ENCODE measurements around the gene SYNGR2. TPM values are rescaled to one million over a fixed set of nuclear protein-coding genes. Genes with fewer than 3 reads are reported as not detected.

SYNGR2 gene
- total RNA-seq, 2 experiments from 2014 or later: 49.7 to 57.6 TPM

GRCh38 chr17:78125138-78125913 is 43.1 kb upstream of the SYNGR2 start:
- peak overlapping the region; percentile 46 for H3K27ac Mint-ChIP-seq
- POLR2A ChIA-PET: interaction anchor here (0.5 to 1.0 kb wide), 4 partner anchors 10 to 133 kb away, joined by 3 to 4 read pairs (median 4); no protein-coding TSS in a partner anchor
- peak; percentile 52 for DNase-seq

GRCh38 chr17:78125976-78126894 is 42.1 kb upstream of the SYNGR2 start:
- no peaks in the 10 kb centered on the region for H3K9me3 Mint-ChIP-seq
- ChIA-PET CTCF (interaction anchor here (2.0 to 10.2 kb wide), 2 partner anchors 10 to 12 kb away, joined by 7 to 118 read pairs; no protein-coding TSS in a partner anchor), POLR2A (no interaction called here)
- H3K27me3 Mint-ChIP-seq: no peaks in the 10 kb centered on the region
- peak overlapping the region; percentile 88 for H3K4me3 Mint-ChIP-seq
- peak overlapping the region; percentile 86 for H3K27ac Mint-ChIP-seq
- DNase-seq: no peak
- peaks cover 62% of the 10 kb centered on the region for H3K4me1 Mint-ChIP-seq
- peaks cover 56% of the 10 kb centered on the region for H3K36me3 Mint-ChIP-seq (ENCODE audit: low read depth)

More at GRCh38 chr17:78125138-78125913, 43.1 kb upstream of the SYNGR2 start:
- Mint-ChIP-seq H3K9me3 (no peaks in the 10 kb centered on the region), H3K36me3 (ENCODE audit: low read depth) (peaks cover 57% of the 10 kb centered on the region), H3K4me3 (peak overlapping the region; percentile 88), H3K27me3 (no peaks in the 10 kb centered on the region), H3K4me1 (peaks cover 70% of the 10 kb centered on the region)
- CTCF ChIA-PET: interaction anchor here (0.6 to 10.2 kb wide), 6 partner anchors 11 to 1314 kb away, joined by 3 to 118 read pairs (median 4); no protein-coding TSS in a partner anchor

- CTCF ChIA-PET: interaction anchor here (1.3 to 10.2 kb wide), 5 partner anchors 10 to 57 kb away, joined by 4 to 118 read pairs (median 6); no protein-coding TSS in a partner anchor
- Mint-ChIP-seq H3K4me1 (peaks cover 55% of the 10 kb centered on the region), H3K36me3 (ENCODE audit: low read depth) (peaks cover 50% of the 10 kb centered on the region), H3K9me3 (no peaks in the 10 kb centered on the region), H3K4me3 (peak overlapping the region; percentile 88), H3K27ac (peak overlapping the region; percentile 86), H3K27me3 (no peaks in the 10 kb centered on the region)
- no peak for DNase-seq
- POLR2A ChIA-PET: interaction anchor here (0.9 kb wide), 1 partner anchor 11 kb away, joined by 4 read pairs; no protein-coding TSS in a partner anchor
These were observed 41.5 kb upstream of the SYNGR2 start for GRCh38 chr17:78126895-78127238.

DNA sequence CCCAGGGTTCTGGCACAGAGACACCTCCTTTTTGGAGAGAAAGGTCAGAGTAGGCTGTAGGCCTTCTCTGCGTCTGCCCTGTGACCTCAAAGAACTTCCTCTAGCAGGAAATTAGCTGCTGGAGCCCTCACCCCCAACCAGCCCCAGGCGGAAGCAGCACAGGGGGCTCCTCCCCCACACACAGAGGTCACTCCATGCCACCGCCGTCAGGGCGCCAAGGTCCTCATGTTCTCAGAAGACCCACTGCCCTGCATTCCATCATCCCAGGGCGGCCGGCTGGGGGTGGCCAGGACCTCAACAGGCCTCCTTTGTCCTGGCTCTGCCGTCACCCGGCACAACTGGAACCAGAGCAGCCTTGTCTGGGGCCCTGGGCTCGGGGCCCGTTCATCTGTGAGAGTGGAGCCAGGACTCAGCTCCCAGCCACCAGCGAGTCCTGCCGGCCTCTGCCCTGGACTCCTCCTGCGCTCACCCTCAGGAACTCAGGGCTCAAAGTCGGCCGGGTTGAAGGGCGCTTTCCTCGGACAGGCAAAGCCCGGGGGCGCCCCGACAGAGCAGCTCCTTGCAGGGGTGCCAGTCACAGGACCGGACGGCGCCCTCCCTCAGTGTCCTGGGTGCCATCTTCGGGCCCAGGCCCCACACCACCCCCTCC is 41.0 kb upstream of the SYNGR2 start:
- H3K36me3 Mint-ChIP-seq (ENCODE audit: low read depth): peaks cover 47% of the 10 kb centered on the region
- peak overlapping the region; percentile 86 for H3K27ac Mint-ChIP-seq
- H3K27me3 Mint-ChIP-seq: no peaks in the 10 kb centered on the region
- POLR2A ChIA-PET: interaction anchor here (0.9 kb wide), 1 partner anchor 11 kb away, joined by 4 read pairs; no protein-coding TSS in a partner anchor
- DNase-seq: peak; percentile 76
- no peaks in the 10 kb centered on the region for H3K9me3 Mint-ChIP-seq
- H3K4me1 Mint-ChIP-seq: peaks cover 50% of the 10 kb centered on the region
- peak overlapping the region; percentile 88 for H3K4me3 Mint-ChIP-seq
- CTCF ChIA-PET: interaction anchor here (1.0 to 15.8 kb wide), 7 partner anchors 9 to 59 kb away, joined by 3 to 118 read pairs (median 4); partner anchors contain the start of gene TK1

DNA sequence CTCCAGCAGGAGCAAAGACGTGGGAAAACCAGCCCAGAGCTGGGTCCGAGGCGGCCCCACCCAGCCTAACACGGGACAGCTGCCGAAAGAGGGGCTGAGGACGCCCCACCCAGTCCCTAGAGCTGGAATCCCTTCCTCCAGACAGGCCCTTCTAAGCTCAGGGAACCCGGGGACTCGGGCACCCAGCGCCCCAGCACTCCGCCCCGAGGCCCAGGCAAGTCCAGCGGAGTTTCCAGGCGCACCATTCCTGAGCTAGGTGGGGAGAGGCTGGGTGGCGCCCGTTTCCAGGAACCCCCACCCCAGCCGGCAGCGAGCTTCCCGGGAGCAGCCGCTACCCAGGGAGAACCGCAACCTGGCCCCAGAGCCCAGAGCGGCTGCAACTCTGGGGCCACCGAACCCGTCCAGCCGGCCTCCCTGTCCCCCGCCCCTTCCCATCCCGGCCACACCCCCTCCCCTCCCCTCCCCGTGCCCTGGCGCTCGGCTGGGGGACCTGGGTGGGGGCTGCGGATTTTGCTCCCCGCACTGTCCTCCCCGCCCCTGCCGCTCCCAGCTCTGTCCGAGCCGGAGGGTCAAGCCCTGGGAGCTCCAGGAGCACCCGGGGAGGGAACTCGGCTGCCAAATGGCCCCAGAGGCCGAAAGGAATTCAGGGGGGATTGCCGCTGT is 40.4 kb upstream of the SYNGR2 start:
- DNase-seq: no peak
- Mint-ChIP-seq H3K36me3 (ENCODE audit: low read depth) (peaks cover 46% of the 10 kb centered on the region), H3K27me3 (no peaks in the 10 kb centered on the region), H3K9me3 (no peaks in the 10 kb centered on the region), H3K27ac (peak overlapping the region; percentile 86), H3K4me1 (peaks cover 44% of the 10 kb centered on the region), H3K4me3 (peak overlapping the region; percentile 88)
- POLR2A ChIA-PET: interaction anchor here (0.9 kb wide), 1 partner anchor 10 kb away, joined by 4 read pairs; no protein-coding TSS in a partner anchor
- CTCF ChIA-PET: interaction anchor here (0.6 to 15.8 kb wide), 9 partner anchors 9 to 59 kb away, joined by 3 to 118 read pairs (median 4); partner anchors contain the start of gene TK1

- Mint-ChIP-seq H3K4me1 (peaks cover 43% of the 10 kb centered on the region), H3K4me3 (peak within 1 kb of the TSS; percentile 88), H3K27me3 (no peaks in the 10 kb centered on the region), H3K9me3 (no peaks in the 10 kb centered on the region), H3K36me3 (ENCODE audit: low read depth) (peaks cover 46% of the 10 kb centered on the region), H3K27ac (peak within 1 kb of the TSS; percentile 99)
- DNase-seq: peak; percentile 82
- POLR2A ChIA-PET: no interaction called here
- CTCF ChIA-PET: interaction anchor here (1.2 to 15.8 kb wide), 5 partner anchors 8 to 58 kb away, joined by 3 to 118 read pairs (median 6); partner anchors contain the start of gene TK1
These were observed 39.6 kb upstream of the SYNGR2 start, which contains the start of gene TMC6 for GRCh38 chr17:78128551-78129350. TMC6 (minus strand) TSS chr17:78128755; CDS start chr17:78126832, 1,923 bp downstream.

DNA sequence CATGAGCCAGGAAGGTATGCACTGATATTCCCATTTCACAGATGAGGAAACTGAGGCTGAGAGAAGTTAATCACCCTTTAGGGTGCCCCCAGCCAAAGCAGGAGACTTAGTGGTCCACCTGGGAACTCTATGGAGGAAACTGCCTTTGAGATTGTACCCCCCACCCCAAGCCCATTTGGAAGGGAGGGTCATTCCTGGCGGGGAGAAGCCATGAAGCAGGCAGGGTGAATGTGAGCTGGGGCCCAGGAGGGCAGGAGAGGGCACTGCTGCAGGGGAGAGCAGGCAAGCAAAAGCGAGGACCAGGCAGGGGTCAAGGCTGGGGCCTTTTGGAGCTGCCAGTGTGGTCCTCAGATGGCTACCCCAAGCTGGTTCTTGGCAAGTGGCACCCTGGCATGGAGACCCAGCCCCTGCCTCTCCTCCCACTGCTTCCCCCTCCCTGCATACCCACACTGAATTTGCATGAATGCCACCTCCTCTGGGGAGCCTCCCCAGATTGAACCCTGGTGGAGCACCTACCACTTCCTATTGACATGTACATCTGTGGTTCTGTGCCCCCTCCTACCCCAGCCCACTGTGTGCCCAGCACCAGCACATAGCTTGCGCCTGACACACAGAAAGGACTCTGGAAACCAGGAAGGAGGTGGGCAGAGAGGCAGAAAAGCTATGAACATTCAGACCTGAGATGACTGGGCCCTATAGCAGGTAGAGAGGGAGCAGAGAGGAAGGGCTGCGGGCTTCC is 38.9 kb upstream of the SYNGR2 start:
- peak overlapping the region; percentile 78 for H3K4me3 Mint-ChIP-seq
- ChIA-PET POLR2A (interaction anchor here (1.3 to 1.9 kb wide), 2 partner anchors 10 to 15 kb away, joined by 6 to 7 read pairs; no protein-coding TSS in a partner anchor), CTCF (interaction anchor here (0.6 to 15.8 kb wide), 4 partner anchors 11 to 47 kb away, joined by 4 to 89 read pairs (median 8); no protein-coding TSS in a partner anchor)
- peak; percentile 74 for DNase-seq
- H3K27ac Mint-ChIP-seq: peak overlapping the region; percentile 99
- peaks cover 43% of the 10 kb centered on the region for H3K4me1 Mint-ChIP-seq
- H3K36me3 Mint-ChIP-seq (ENCODE audit: low read depth): peaks cover 46% of the 10 kb centered on the region
- no peaks in the 10 kb centered on the region for H3K27me3 Mint-ChIP-seq
- no peaks in the 10 kb centered on the region for H3K9me3 Mint-ChIP-seq

- POLR2A ChIA-PET: interaction anchor here (1.3 to 1.9 kb wide), 2 partner anchors 10 to 15 kb away, joined by 6 to 7 read pairs; no protein-coding TSS in a partner anchor
- no peak for DNase-seq
- H3K27me3 Mint-ChIP-seq: no peaks in the 10 kb centered on the region
- peak overlapping the region; percentile 78 for H3K4me3 Mint-ChIP-seq
- peaks cover 45% of the 10 kb centered on the region for H3K4me1 Mint-ChIP-seq
- H3K36me3 Mint-ChIP-seq (ENCODE audit: low read depth): peaks cover 51% of the 10 kb centered on the region
- no peaks in the 10 kb centered on the region for H3K9me3 Mint-ChIP-seq
- CTCF ChIA-PET: interaction anchor here (1.0 to 15.8 kb wide), 6 partner anchors 8 to 47 kb away, joined by 3 to 89 read pairs (median 6); no protein-coding TSS in a partner anchor
- peak overlapping the region; percentile 99 for H3K27ac Mint-ChIP-seq
These were observed 38.3 kb upstream of the SYNGR2 start for GRCh38 chr17:78130090-78130436.

GRCh38 chr17:78130437-78131101 is 37.8 kb upstream of the SYNGR2 start, which contains the start of gene TMC8:
TMC8 (plus strand) TSS chr17:78130771; CDS start chr17:78131589, 818 bp downstream.
- DNase-seq: peak; percentile 92
- Mint-ChIP-seq H3K4me3 (peak within 1 kb of the TSS; percentile 78), H3K36me3 (ENCODE audit: low read depth) (peaks cover 56% of the 10 kb centered on the region), H3K9me3 (no peaks in the 10 kb centered on the region), H3K27me3 (no peaks in the 10 kb centered on the region), H3K27ac (peak within 1 kb of the TSS; percentile 99), H3K4me1 (peaks cover 47% of the 10 kb centered on the region)
- CTCF ChIA-PET: interaction anchor here (0.7 to 15.8 kb wide), 7 partner anchors 8 to 46 kb away, joined by 3 to 89 read pairs (median 5); no protein-coding TSS in a partner anchor
- POLR2A ChIA-PET: interaction anchor here (0.7 to 1.9 kb wide), 3 partner anchors 9 to 31 kb away, joined by 3 to 7 read pairs (median 6); no protein-coding TSS in a partner anchor
